Endothelial cell of umbilical vein (primary cell): ENCODE measurements around the gene MOB2. TPM values are rescaled to one million over a fixed set of nuclear protein-coding genes. Genes with fewer than 3 reads are reported as not detected.

Experiments
- BruUV-seq: library from RNA; stranded (reverse); fragments of 400-500 nt; replicated peaks from 2 replicates; lab custom pipeline; 2021; lab: Mats Ljungman, UMichigan
- CTCF ChIA-PET: fragments of 300-600, 350-600 bp; sonication (Branson Sonifier 250); formaldehyde crosslinking; loops from one replicate; lab custom pipeline; 2021; ENCODE audit warnings: antibody characterized with exemption, inconsistent platforms; lab: Charles Lee
- POLR2A ChIA-PET: fragments of 300-600, 350-600 bp; sonication (Branson Sonifier 250); formaldehyde crosslinking; loops from one replicate; lab custom pipeline; 2021; ENCODE audit warnings: antibody characterized with exemption, inconsistent platforms; lab: Charles Lee
- DNase-seq: peaks from one replicate; pipeline ENCODE4 v3.0.0-alpha.2; 2011; ENCODE audit warnings: low read depth, low spot score
- FAIRE-seq: peaks from 2 replicates; lab custom pipeline; 2011; peaks lifted over from hg19 to GRCh38; lab: Jason Lieb, UNC
- H2AFZ ChIP-seq: 2 replicates; pipeline ENCODE4 v1.6.0; 2012; ENCODE audit warnings: low read depth, low read length, control low read depth, inconsistent platforms
- H3K27ac ChIP-seq: 2 replicates; pipeline ENCODE4 v1.5.1; 2011; ENCODE audit warnings: low read depth, mild to moderate bottlenecking, control low read depth, low read length, moderate library complexity; ENCODE audit not compliant: insufficient read depth
- H3K27me3 ChIP-seq, 2 experiments: 2 replicates each; pipeline versions ENCODE4 v1.6.0 to v1.6.1; 2011; ENCODE audit warnings: low read length in 2 of 2, mixed read lengths in 1 of 2; ENCODE audit not compliant: control insufficient read depth in 2 of 2, insufficient read depth in 2 of 2
- H3K36me3 ChIP-seq, 2 experiments: 2 replicates in 1 of 2; 3 replicates in 1 of 2; pipeline ENCODE4 v1.5.1; 2011; ENCODE audit warnings: low read length in 2 of 2, mild to moderate bottlenecking in 1 of 2, moderate library complexity in 1 of 2; ENCODE audit not compliant: control insufficient read depth in 2 of 2, insufficient read depth in 2 of 2; ENCODE audit errors: extremely low read depth in 1 of 2
- H3K4me1 ChIP-seq: 3 replicates; pipeline ENCODE4 v1.5.1; 2011; ENCODE audit warnings: mild to moderate bottlenecking, low read length; ENCODE audit not compliant: control insufficient read depth, insufficient read depth; ENCODE audit errors: extremely low read depth
- H3K4me2 ChIP-seq: 2 replicates; pipeline ENCODE4 v1.6.1; 2011; ENCODE audit warnings: low read length, control low read depth, mixed read lengths; ENCODE audit not compliant: insufficient read depth
- H3K4me3 ChIP-seq, 3 experiments: fragments of 200-600 bp in 1 of 3; sonication (generic), shearing (Covaris generic) in 1 of 3; replicated peaks in 1 of 3; 2 replicates each; pipeline ENCODE4 v1.5.1; 2011 to 2016; ENCODE audit warnings: control low read depth in 3 of 3, low read length in 3 of 3, mild to moderate bottlenecking in 2 of 3, inconsistent platforms in 1 of 3, low read depth in 1 of 3, moderate library complexity in 1 of 3; ENCODE audit not compliant: insufficient read depth in 1 of 3
- H3K79me2 ChIP-seq: 2 replicates; pipeline ENCODE4 v1.6.0; 2012; ENCODE audit warnings: low read length, inconsistent platforms; ENCODE audit not compliant: control insufficient read depth, insufficient read depth
- H3K9ac ChIP-seq: replicated peaks from 2 replicates; pipeline ENCODE3; 2011; ENCODE audit warnings: low read length, control low read depth; ENCODE audit not compliant: insufficient read depth; ENCODE audit errors: extremely low read depth
- H3K9me1 ChIP-seq: replicated peaks from 3 replicates; pipeline ENCODE4 v1.6.0; 2011; ENCODE audit warnings: mild to moderate bottlenecking, low read length; ENCODE audit not compliant: control insufficient read depth, insufficient read depth; ENCODE audit errors: extremely low read depth
- H3K9me3 ChIP-seq: replicated peaks from 2 replicates; pipeline ENCODE4 v1.5.1; 2012; ENCODE audit warnings: low read length, inconsistent platforms; ENCODE audit not compliant: control insufficient read depth, insufficient read depth
- H4K20me1 ChIP-seq: replicated peaks from 2 replicates; pipeline ENCODE3; 2011; ENCODE audit warnings: mild to moderate bottlenecking, low read length; ENCODE audit not compliant: control insufficient read depth, insufficient read depth; ENCODE audit errors: extremely low read depth
- EZH2 ChIP-seq: IDR thresholded peaks from 2 replicates; pipeline ENCODE4 v1.6.1; 2012; ENCODE audit warnings: borderline replicate concordance, low read depth, mild to moderate bottlenecking, moderate library complexity, low read length, inconsistent platforms; ENCODE audit not compliant: severe bottlenecking
- FOS ChIP-seq: IDR thresholded peaks from 2 replicates; pipeline ENCODE4 v1.6.1; 2011; ENCODE audit warnings: mild to moderate bottlenecking, low read length, moderate library complexity, borderline replicate concordance; ENCODE audit not compliant: insufficient read depth
- JUN ChIP-seq: IDR thresholded peaks from 2 replicates; pipeline ENCODE4 v1.6.1; 2011; ENCODE audit warnings: borderline replicate concordance, low read depth; ENCODE audit not compliant: insufficient read length, insufficient read depth
- MYC ChIP-seq: IDR thresholded peaks from one replicate; pipeline ENCODE4 v1.6.1; 2011; ENCODE audit warnings: mild to moderate bottlenecking, low read depth, low read length
- dilution Hi-C: fragments of 300-500 bp; cut with MboI; formaldehyde crosslinking; loops from one replicate; pipeline ENCODE4 v1.15.0; 2019; ENCODE audit warnings: low sequenced_read_pairs; ENCODE audit not compliant: extremely low pct_ligation_motif_present
- intact Hi-C: fragments of 100-400 bp; cut with micrococcal nuclease; formaldehyde crosslinking; loops from one replicate; pipeline ENCODE4 v1.10.0; 2022
- polyA plus RNA-seq, 4 experiments: library from polyadenylated mRNA; depleted of rRNA in 3 of 4; stranded (reverse) in 3 of 4; unstranded in 1 of 4; fragments of >200 nt; gene quantifications; 2 replicates each; pipeline versions ENCODE4 v1.2.1 to v1.2.3, GENCODE V29; 2011 to 2012; ENCODE audit warnings: missing spikeins in 1 of 4
- total RNA-seq: library from RNA; stranded (reverse); gene quantifications from 2 replicates; pipeline ENCODE4 v1.2.3, GENCODE V29; 2021
- TF ChIP-seq, protein P1 (sequence below), 2 donors: IDR thresholded peaks; 1 replicate in 1 of 2; 2 replicates in 1 of 2; pipeline ENCODE4 v1.5.1; 2011; ENCODE audit warnings: low read length in 2 of 2, mild to moderate bottlenecking in 2 of 2, moderate library complexity in 2 of 2, control low read depth in 1 of 2, inconsistent platforms in 1 of 2, low read depth in 1 of 2; ENCODE audit not compliant: insufficient read depth in 1 of 2; ENCODE audit errors: extremely low read depth in 1 of 2

The MOB2 gene
- total and polyA plus RNA-seq, 2 donors (not counting 3 experiments of a cell fraction or from before 2014, with no cell fraction given), result 38.2 to 50.6 TPM

- FAIRE-seq (no peak), DNase-seq (no peak)
- ChIA-PET CTCF (no interaction called here), POLR2A (no interaction called here)
- no TSS peak for BruUV-seq
- Histone ChIP-seq H3K79me2 (no peaks in the 10 kb centered on the region), H3K4me3 (no peak overlapping the region), H3K4me2 (no peak overlapping the region), H3K27me3 (no peaks in the 10 kb centered on the region), H3K27ac (no peak overlapping the region), H2AFZ (no peak overlapping the region), H3K36me3 (no peaks in the 10 kb centered on the region), H3K9ac (no peak overlapping the region), H3K9me3 (no peaks in the 10 kb centered on the region), H4K20me1 (no peaks in the 10 kb centered on the region), H3K4me1 (no peaks in the 10 kb centered on the region), H3K9me1 (no peaks in the 10 kb centered on the region)
- TF ChIP-seq FOS (no peak), JUN (no peak), EZH2 (no peak), MYC (no peak)
- TF ChIP-seq, protein P1, sequence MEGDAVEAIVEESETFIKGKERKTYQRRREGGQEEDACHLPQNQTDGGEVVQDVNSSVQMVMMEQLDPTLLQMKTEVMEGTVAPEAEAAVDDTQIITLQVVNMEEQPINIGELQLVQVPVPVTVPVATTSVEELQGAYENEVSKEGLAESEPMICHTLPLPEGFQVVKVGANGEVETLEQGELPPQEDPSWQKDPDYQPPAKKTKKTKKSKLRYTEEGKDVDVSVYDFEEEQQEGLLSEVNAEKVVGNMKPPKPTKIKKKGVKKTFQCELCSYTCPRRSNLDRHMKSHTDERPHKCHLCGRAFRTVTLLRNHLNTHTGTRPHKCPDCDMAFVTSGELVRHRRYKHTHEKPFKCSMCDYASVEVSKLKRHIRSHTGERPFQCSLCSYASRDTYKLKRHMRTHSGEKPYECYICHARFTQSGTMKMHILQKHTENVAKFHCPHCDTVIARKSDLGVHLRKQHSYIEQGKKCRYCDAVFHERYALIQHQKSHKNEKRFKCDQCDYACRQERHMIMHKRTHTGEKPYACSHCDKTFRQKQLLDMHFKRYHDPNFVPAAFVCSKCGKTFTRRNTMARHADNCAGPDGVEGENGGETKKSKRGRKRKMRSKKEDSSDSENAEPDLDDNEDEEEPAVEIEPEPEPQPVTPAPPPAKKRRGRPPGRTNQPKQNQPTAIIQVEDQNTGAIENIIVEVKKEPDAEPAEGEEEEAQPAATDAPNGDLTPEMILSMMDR (IDR thresholded peaks at IDR 0.05; ENCODE audit: extremely low read depth in 1 of 2, insufficient read depth in 1 of 2, low read depth in 1 of 2, low read length in 2 of 2), result no peak
- dilution Hi-C loops, result no loop called here
- intact Hi-C loops, result no loop called here
Measured at GRCh38 chr11:1456596-1457325, 29.8 kb downstream of the MOB2 start.
